ENCODE results near the gene SPACA4.

DNA sequence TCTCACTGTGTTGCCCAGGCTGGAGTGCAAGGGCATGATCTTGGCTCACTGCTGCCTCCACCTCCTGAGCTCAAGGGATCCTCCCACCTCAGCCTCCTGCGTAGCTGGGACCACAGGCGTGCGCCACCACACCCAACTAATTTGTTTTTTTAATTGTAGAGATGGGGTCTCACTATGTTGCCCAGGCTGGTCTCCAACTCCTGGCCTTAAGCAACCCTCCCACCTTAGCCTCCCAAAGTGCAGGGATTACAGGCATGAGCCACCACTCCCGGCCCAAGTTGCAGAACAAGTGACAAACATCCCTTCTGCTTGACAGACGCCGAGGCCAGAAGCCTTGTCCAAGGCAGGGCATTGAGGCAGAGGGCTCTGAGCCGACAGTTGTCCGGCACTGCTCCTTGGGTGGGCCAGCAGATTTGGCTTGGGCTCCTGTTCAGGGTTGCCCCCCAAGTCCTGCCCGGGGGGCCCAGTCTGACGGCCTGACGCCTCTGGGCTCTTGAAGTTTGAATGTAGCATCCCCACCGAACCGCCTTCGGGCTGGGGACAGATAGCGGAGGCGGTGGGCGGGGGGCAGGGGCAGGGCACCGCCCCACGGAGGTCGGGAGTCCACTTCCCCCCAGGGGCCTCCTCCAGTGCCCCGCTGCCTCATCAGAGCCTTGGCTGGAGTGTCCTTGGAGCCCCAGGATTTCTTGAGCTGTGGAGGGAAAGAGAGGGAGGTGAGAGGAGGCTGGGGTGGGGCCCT is 5.7 kb upstream of the SPACA4 start:
- no peak for TF ChIP-seq POLR2A (IDR thresholded peaks at IDR 0.05; ENCODE audit: low read length)
- no peak for TF ChIP-seq GATA1 (IDR thresholded peaks at IDR 0.05; ENCODE audit: low read depth, low read length)
